Measurements from ENCODE around the gene ADGRD2. TPM values are rescaled to one million over a fixed set of nuclear protein-coding genes. Genes with fewer than 3 reads are reported as not detected.

ADGRD2 gene
- total RNA-seq, 4 donors from 2014 or later: not detected

GRCh38 chr9:124482431-124483031 lies 32.3 kb downstream of the ADGRD2 start:
- no peak for TF ChIP-seq CTCF (IDR thresholded peaks at IDR 0.05)
- 51 to 68% methylated on average over 8 to 15 of the region's 26 CpGs for WGBS, 2 donors
- H3K27ac ChIP-seq: no peak overlapping the region
- H3K9me3 ChIP-seq: peaks cover 0 to 8% (median 0%) of the 10 kb centered on the region in 4 donors
- H3K4me3 ChIP-seq: no peak overlapping the region
- H3K27me3 ChIP-seq: peaks cover 0 to 82% of the 10 kb centered on the region in 2 donors
- DNase-seq (ENCODE audit: low spot score in 2 of 2): no peak
- no peaks in the 10 kb centered on the region for H3K36me3 ChIP-seq
- peaks cover 0 to 13% (median 0%) of the 10 kb centered on the region in 4 donors for H3K4me1 ChIP-seq

- Histone ChIP-seq H3K9me3 (peaks cover 0 to 8% (median 0%) of the 10 kb centered on the region in 4 donors), H3K27me3 (peaks cover 0 to 82% of the 10 kb centered on the region in 2 donors), H3K4me3 (no peak overlapping the region), H3K27ac (no peak overlapping the region), H3K36me3 (no peaks in the 10 kb centered on the region), H3K4me1 (peaks cover 0 to 6% (median 0%) of the 10 kb centered on the region in 4 donors)
- 92 to 95% methylated on average over 9 of the region's 9 CpGs for WGBS, 2 donors
- DNase-seq (ENCODE audit: low spot score in 2 of 2): no peak
- TF ChIP-seq POLR2A (IDR thresholded peaks at IDR 0.05) (no peak), EP300 (IDR thresholded peaks at IDR 0.05) (no peak), CTCF (IDR thresholded peaks at IDR 0.05) (no peak)
These were observed 33.2 kb downstream of the ADGRD2 start for GRCh38 chr9:124483481-124483880.

GRCh38 chr9:124485201-124485600 lies 35.0 kb downstream of the ADGRD2 start:
- Histone ChIP-seq H3K36me3 (no peaks in the 10 kb centered on the region), H3K9me3 (peaks cover 0 to 8% (median 0%) of the 10 kb centered on the region in 4 donors), H3K27ac (no peak overlapping the region), H3K27me3 (peaks cover 0 to 75% of the 10 kb centered on the region in 2 donors), H3K4me3 (no peak overlapping the region), H3K4me1 (peaks cover 0 to 6% (median 0%) of the 10 kb centered on the region in 4 donors)
- DNase-seq (ENCODE audit: low spot score in 2 of 2): no peak
- TF ChIP-seq EP300 (IDR thresholded peaks at IDR 0.05) (no peak), CTCF (IDR thresholded peaks at IDR 0.05) (no peak), POLR2A (IDR thresholded peaks at IDR 0.05) (no peak)
- 66 to 81% methylated on average over 12 to 13 of the region's 13 CpGs for WGBS, 2 donors

GRCh38 chr9:124485936-124486335 lies 35.7 kb downstream of the ADGRD2 start:
- Histone ChIP-seq H3K9me3 (peaks cover 0 to 8% (median 0%) of the 10 kb centered on the region in 4 donors), H3K27me3 (peaks cover 0 to 69% of the 10 kb centered on the region in 2 donors), H3K36me3 (no peaks in the 10 kb centered on the region), H3K4me1 (peaks cover 0 to 6% (median 0%) of the 10 kb centered on the region in 4 donors), H3K4me3 (no peak overlapping the region), H3K27ac (no peak overlapping the region)
- DNase-seq (ENCODE audit: low spot score in 2 of 2): no peak
- TF ChIP-seq POLR2A (IDR thresholded peaks at IDR 0.05): no peak
- no peak for TF ChIP-seq CTCF (IDR thresholded peaks at IDR 0.05)
- TF ChIP-seq EP300 (IDR thresholded peaks at IDR 0.05): no peak
- 71 to 73% methylated on average over 8 to 10 of the region's 15 CpGs for WGBS, 2 donors

- H3K4me1 ChIP-seq: peaks cover 0 to 6% (median 0%) of the 10 kb centered on the region in 4 donors
- H3K27ac ChIP-seq: no peak overlapping the region
- peaks cover 0 to 8% (median 0%) of the 10 kb centered on the region in 4 donors for H3K9me3 ChIP-seq
- DNase-seq (ENCODE audit: low spot score in 2 of 2): no peak
- peaks cover 0 to 60% of the 10 kb centered on the region in 2 donors for H3K27me3 ChIP-seq
- H3K4me3 ChIP-seq: no peak overlapping the region
- no peak for TF ChIP-seq POLR2A (IDR thresholded peaks at IDR 0.05)
- H3K36me3 ChIP-seq: no peaks in the 10 kb centered on the region
- 31 to 42% methylated on average over 15 to 17 of the region's 17 CpGs for WGBS, 2 donors
These were observed 36.6 kb downstream of the ADGRD2 start for GRCh38 chr9:124486778-124487259.

Data from tibial nerve (tissue), 4 donors.